NCI-H774 (cell line): ENCODE measurements around the gene USB1.
"Not testable (repeated sequence)": the region's sequence is repeated elsewhere in the genome, so short reads cannot be mapped to it uniquely, and the experiment has no call there.

ENCODE experiments used
- DNase-seq: peaks from one replicate; lab custom pipeline; 2025; lab: John Stamatoyannopoulos, UW

Gene USB1

GRCh38 chr16:57969451-57970123, 31.6 kb upstream of the USB1 start:
- no peak for DNase-seq

- DNase-seq = no peak
These were observed 30.9 kb upstream of the USB1 start for GRCh38 chr16:57970319-57970718.

- DNase-seq = peak; percentile 69
These were observed 30.2 kb upstream of the USB1 start, which contains the start of gene CNGB1 for GRCh38 chr16:57970970-57971369. CNGB1 (minus strand) TSS chr16:57971128; CDS start chr16:57967286, 3,842 bp downstream.

- DNase-seq = no peak
These were observed 29.4 kb upstream of the USB1 start for GRCh38 chr16:57971848-57972247.

- DNase-seq = no peak
These were observed 28.9 kb upstream of the USB1 start for GRCh38 chr16:57972306-57972705.

- DNase-seq = no peak
These were observed 24.8 kb upstream of the USB1 start for GRCh38 chr16:57976331-57976796.

- DNase-seq = no peak
These were observed 23.7 kb upstream of the USB1 start for GRCh38 chr16:57977418-57978069.

GRCh38 chr16:57978070-57978465, 23.1 kb upstream of the USB1 start:
- not testable (repeated sequence) for DNase-seq

GRCh38 chr16:57979006-57979585, 22.1 kb upstream of the USB1 start:
- no peak for DNase-seq

GRCh38 chr16:57981636-57982035, 19.6 kb upstream of the USB1 start:
- no peak for DNase-seq

GRCh38 chr16:57982385-57982784, 18.8 kb upstream of the USB1 start:
- DNase-seq = no peak

GRCh38 chr16:57984443-57985203, 16.6 kb upstream of the USB1 start:
- no peak for DNase-seq

- no peak for DNase-seq
These were observed 15.7 kb upstream of the USB1 start for GRCh38 chr16:57985204-57986181.

GRCh38 chr16:57986196-57986595, 15.0 kb upstream of the USB1 start:
- no peak for DNase-seq

- DNase-seq = no peak
These were observed 13.6 kb upstream of the USB1 start for GRCh38 chr16:57987441-57988177.

- no peak for DNase-seq
These were observed 12.3 kb upstream of the USB1 start for GRCh38 chr16:57988929-57989328.

GRCh38 chr16:57991551-57992059, 9.6 kb upstream of the USB1 start:
- DNase-seq = no peak

GRCh38 chr16:57992084-57992483, 9.1 kb upstream of the USB1 start:
- no peak for DNase-seq

GRCh38 chr16:57993438-57993837, 7.8 kb upstream of the USB1 start:
- no peak for DNase-seq

- DNase-seq = no peak
These were observed 7.3 kb upstream of the USB1 start for GRCh38 chr16:57993897-57994296.
